Caco-2 (cell line): Measurements from ENCODE around the gene ACOT12. TPM values are rescaled to one million over a fixed set of nuclear protein-coding genes. Genes with fewer than 3 reads are reported as not detected.
"Not testable (repeated sequence)": the region's sequence is repeated elsewhere in the genome, so short reads cannot be mapped to it uniquely, and the experiment has no call there.

Experiments used
- BruUV-seq: library from RNA; stranded (reverse); fragments of 400-500 nt; replicated peaks from 2 replicates; lab custom pipeline; 2021; lab: Mats Ljungman, UMichigan
- CTCF ChIA-PET: fragments of 300-600 bp; sonication (Branson Sonifier 250); formaldehyde crosslinking; loops from one replicate; lab custom pipeline; 2022; ENCODE audit warnings: antibody characterized with exemption; lab: Charles Lee
- POLR2A ChIA-PET: fragments of 300-600 bp; sonication (Branson Sonifier 250); formaldehyde crosslinking; loops from one replicate; lab custom pipeline; 2022; ENCODE audit warnings: antibody characterized with exemption; lab: Charles Lee
- DNase-seq, 2 experiments: peaks; one replicate each; pipeline versions ENCODE4 v3.0.0 to v3.0.0-alpha.2; 2020 to 2022
- H3K27me3 ChIP-seq: replicated peaks from 2 replicates; pipeline ENCODE4 v1.6.0; 2011; ENCODE audit warnings: low read length; ENCODE audit not compliant: control insufficient read depth, insufficient read depth
- H3K36me3 ChIP-seq: 2 replicates; pipeline ENCODE4 v1.5.1; 2011; ENCODE audit warnings: low read length; ENCODE audit not compliant: control insufficient read depth, insufficient read depth
- H3K4me1 ChIP-seq: fragments of 250-450 bp; sonication (Bioruptor Pico); 2 replicates; pipeline ENCODE4 v1.5.1; 2020; ENCODE audit warnings: mild to moderate bottlenecking
- H3K4me3 ChIP-seq: 2 replicates; pipeline ENCODE4 v1.5.1; 2011; ENCODE audit warnings: low read depth, mild to moderate bottlenecking, control low read depth, low read length
- H3K9me3 ChIP-seq: fragments of 250-450 bp; sonication (Bioruptor Pico); 2 replicates; pipeline ENCODE4 v1.5.1; 2020; ENCODE audit warnings: mild to moderate bottlenecking, moderate library complexity
- H3K27ac Mint-ChIP-seq: one replicate; pipeline ENCODE4 v1.8.0; 2022; ENCODE audit warnings: mixed read lengths; ENCODE audit not compliant: unreplicated experiment
- H3K27me3 Mint-ChIP-seq: one replicate; pipeline ENCODE4 v1.8.0; 2022; ENCODE audit warnings: mixed read lengths; ENCODE audit not compliant: insufficient read depth, unreplicated experiment
- H3K36me3 Mint-ChIP-seq: one replicate; pipeline ENCODE4 v1.8.0; 2022; ENCODE audit warnings: mild to moderate bottlenecking, mixed read lengths; ENCODE audit not compliant: insufficient read depth, unreplicated experiment
- H3K4me1 Mint-ChIP-seq: one replicate; pipeline ENCODE4 v1.8.0; 2022; ENCODE audit warnings: low read depth, mixed read lengths; ENCODE audit not compliant: unreplicated experiment
- H3K4me3 Mint-ChIP-seq: one replicate; pipeline ENCODE4 v1.8.0; 2022; ENCODE audit warnings: mild to moderate bottlenecking, moderate library complexity, mixed read lengths; ENCODE audit not compliant: unreplicated experiment
- H3K9me3 Mint-ChIP-seq: one replicate; pipeline ENCODE4 v1.8.0; 2022; ENCODE audit warnings: mixed read lengths; ENCODE audit not compliant: unreplicated experiment
- CTCF ChIP-seq, 2 experiments: fragments of 200-600 bp in 1 of 2; IDR thresholded peaks; 1 replicate in 1 of 2; 2 replicates in 1 of 2; pipeline versions ENCODE4 v1.5.1 to v1.8.0; 2011 to 2022; ENCODE audit warnings: antibody characterized with exemption in 1 of 2, control low read depth in 1 of 2, inconsistent platforms in 1 of 2, low read depth in 1 of 2, low read length in 1 of 2, mild to moderate bottlenecking in 1 of 2, moderate library complexity in 1 of 2; ENCODE audit not compliant: insufficient read depth in 1 of 2, severe bottlenecking in 1 of 2, unreplicated experiment in 1 of 2
- intact Hi-C: fragments of 100-400 bp; cut with micrococcal nuclease; formaldehyde crosslinking; loops from one replicate; pipeline ENCODE4 v1.10.0; 2022; ENCODE audit not compliant: unreplicated experiment
- total RNA-seq: library from RNA; stranded (reverse); gene quantifications from 2 replicates; pipeline ENCODE4 v1.2.3, GENCODE V29; 2022

Gene ACOT12
- total RNA-seq, 1 experiment from 2014 or later, result 1.4 TPM

DNA sequence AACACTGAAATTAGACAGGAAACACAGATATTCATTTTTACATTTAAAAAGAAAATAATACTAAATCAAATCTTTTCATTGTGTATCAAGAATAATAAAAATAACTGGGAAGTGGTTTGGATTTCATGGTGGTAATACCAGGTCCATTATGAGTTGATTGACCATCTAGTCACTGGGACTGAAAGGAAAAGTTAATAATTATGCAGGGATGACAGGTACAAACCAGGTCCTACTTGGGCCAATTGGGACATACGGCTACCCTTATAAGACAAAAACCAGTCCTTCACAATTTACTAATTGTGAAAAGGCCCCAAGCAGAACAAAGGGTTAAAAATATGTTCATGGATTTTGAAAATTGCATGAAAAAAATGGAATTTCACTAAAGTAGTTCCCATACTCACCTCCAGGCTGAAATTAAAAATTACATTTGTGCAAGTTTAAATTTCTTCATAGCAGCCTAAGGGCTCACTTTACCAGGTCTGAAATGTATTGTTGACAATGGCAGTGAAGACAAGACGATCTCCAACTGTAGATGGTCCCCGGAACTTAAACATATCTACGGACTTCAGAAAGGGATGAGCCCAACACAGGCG, 48.4 kb downstream of the ACOT12 start:
- no peaks in the 10 kb centered on the region for H3K36me3 ChIP-seq
- H3K4me1 Mint-ChIP-seq, result peaks cover 5% of the 10 kb centered on the region
- CTCF ChIA-PET, result no interaction called here
- H3K27ac Mint-ChIP-seq, result no peak overlapping the region
- no peaks in the 10 kb centered on the region for H3K27me3 Mint-ChIP-seq
- no TSS peak for BruUV-seq
- POLR2A ChIA-PET, result no interaction called here
- no peaks in the 10 kb centered on the region for H3K27me3 ChIP-seq
- H3K4me1 ChIP-seq, result no peaks in the 10 kb centered on the region
- no peak overlapping the region for H3K4me3 Mint-ChIP-seq
- no peaks in the 10 kb centered on the region for H3K9me3 ChIP-seq
- no peaks in the 10 kb centered on the region for H3K9me3 Mint-ChIP-seq
- H3K4me3 ChIP-seq, result no peak overlapping the region
- H3K36me3 Mint-ChIP-seq, result no peaks in the 10 kb centered on the region
- no peak for DNase-seq
- no peak for TF ChIP-seq CTCF (IDR thresholded peaks at IDR 0.05; ENCODE audit: insufficient read depth in 1 of 2, low read depth in 1 of 2, low read length in 1 of 2, severe bottlenecking in 1 of 2, unreplicated experiment in 1 of 2)
- intact Hi-C loops, result no loop called here

DNA sequence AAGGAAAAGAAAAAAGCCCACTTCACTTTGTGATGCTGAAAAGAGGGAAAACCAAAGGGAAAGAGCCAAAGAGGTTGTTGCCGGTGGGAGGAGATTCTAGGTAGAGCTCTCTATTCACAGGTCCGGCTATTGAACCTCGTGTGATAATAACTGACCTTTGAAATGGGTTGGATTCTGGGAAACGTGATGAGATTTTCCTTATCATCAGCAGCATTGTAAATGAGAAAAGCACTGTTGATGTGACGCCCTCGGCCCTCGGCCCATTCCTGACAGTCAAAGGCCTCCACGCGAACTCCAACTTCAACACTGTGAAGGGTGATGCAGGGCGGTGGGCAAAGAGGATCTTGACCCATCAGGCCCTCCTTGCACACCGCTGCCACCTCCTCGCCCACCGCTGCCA, 49.2 kb downstream of the ACOT12 start:
- POLR2A ChIA-PET, result no interaction called here
- H3K27me3 ChIP-seq, result no peaks in the 10 kb centered on the region
- intact Hi-C loops, result no loop called here
- TF ChIP-seq CTCF (IDR thresholded peaks at IDR 0.05; ENCODE audit: insufficient read depth in 1 of 2, low read depth in 1 of 2, low read length in 1 of 2, severe bottlenecking in 1 of 2, unreplicated experiment in 1 of 2), result no peak
- Mint-ChIP-seq H3K4me1 (peaks cover 5% of the 10 kb centered on the region), H3K4me3 (no peak overlapping the region), H3K36me3 (no peaks in the 10 kb centered on the region), H3K27me3 (no peaks in the 10 kb centered on the region), H3K27ac (no peak overlapping the region), H3K9me3 (no peaks in the 10 kb centered on the region)
- CTCF ChIA-PET, result no interaction called here
- no peaks in the 10 kb centered on the region for H3K9me3 ChIP-seq
- DNase-seq, result no peak
- H3K4me3 ChIP-seq, result no peak overlapping the region
- H3K36me3 ChIP-seq, result no peaks in the 10 kb centered on the region
- H3K4me1 ChIP-seq, result no peaks in the 10 kb centered on the region
- no TSS peak for BruUV-seq

DNA sequence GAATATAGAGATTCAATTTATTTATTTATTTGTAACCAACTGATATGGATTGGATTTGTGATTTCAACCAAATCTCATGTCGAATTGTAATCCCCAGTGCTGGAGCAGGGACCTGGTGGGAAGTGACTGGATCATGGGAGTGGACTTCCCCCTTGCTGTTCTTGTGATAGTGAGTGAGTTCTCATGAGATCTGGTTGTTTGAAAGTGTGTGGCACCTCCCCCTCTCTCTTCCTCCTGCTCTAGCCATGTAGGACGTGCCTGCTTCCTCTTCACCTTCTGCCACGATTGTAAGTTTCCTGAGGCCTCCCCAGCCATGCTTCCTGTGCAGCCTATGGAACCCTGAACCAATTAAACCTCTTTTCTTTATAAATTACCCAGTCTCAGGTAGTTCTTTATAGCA, 55.7 kb downstream of the ACOT12 start:
- H3K4me1 Mint-ChIP-seq, H3K9me3 ChIP-seq, H3K27me3 ChIP-seq, BruUV-seq, H3K4me1 ChIP-seq, H3K36me3 ChIP-seq, H3K27ac Mint-ChIP-seq, H3K4me3 Mint-ChIP-seq, H3K9me3 Mint-ChIP-seq, H3K36me3 Mint-ChIP-seq, DNase-seq, H3K27me3 Mint-ChIP-seq, H3K4me3 ChIP-seq, intact Hi-C loops, POLR2A ChIA-PET, CTCF ChIA-PET: not testable (repeated sequence)

DNA sequence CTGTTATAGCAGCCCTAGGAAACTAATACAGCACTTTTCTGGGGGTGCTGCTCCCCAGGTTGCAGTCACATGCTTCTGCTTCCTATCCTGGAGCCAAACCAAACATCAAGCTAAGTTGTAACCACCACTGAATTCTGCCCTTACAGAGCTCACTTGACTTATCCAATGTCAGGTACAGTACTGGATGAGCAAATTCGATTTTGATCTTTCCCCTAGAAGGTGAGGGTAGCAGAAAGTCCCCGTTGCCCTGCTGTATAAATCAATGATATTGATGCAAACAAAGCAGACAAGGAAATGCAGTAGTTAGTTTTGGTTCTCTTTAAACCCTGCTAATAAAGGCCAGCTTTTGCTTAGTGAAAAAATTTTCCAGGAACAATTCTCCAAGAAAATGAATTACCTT, 56.1 kb downstream of the ACOT12 start:
- BruUV-seq, result no TSS peak
- ChIA-PET CTCF (no interaction called here), POLR2A (no interaction called here)
- Histone ChIP-seq H3K9me3 (no peaks in the 10 kb centered on the region), H3K27me3 (no peaks in the 10 kb centered on the region), H3K36me3 (no peaks in the 10 kb centered on the region), H3K4me1 (no peaks in the 10 kb centered on the region), H3K4me3 (no peak overlapping the region)
- Mint-ChIP-seq H3K4me3 (no peak overlapping the region), H3K27ac (no peak overlapping the region), H3K9me3 (no peaks in the 10 kb centered on the region), H3K4me1 (no peaks in the 10 kb centered on the region), H3K27me3 (no peaks in the 10 kb centered on the region), H3K36me3 (no peaks in the 10 kb centered on the region)
- DNase-seq, result no peak
- no peak for TF ChIP-seq CTCF (IDR thresholded peaks at IDR 0.05; ENCODE audit: insufficient read depth in 1 of 2, low read depth in 1 of 2, low read length in 1 of 2, severe bottlenecking in 1 of 2, unreplicated experiment in 1 of 2)
- intact Hi-C loops, result no loop called here
